ENCODE data around the gene NTN5.

- TF ChIP-seq CTCF (IDR thresholded peaks at IDR 0.05): no peak
- TF ChIP-seq POLR2A (IDR thresholded peaks at IDR 0.05): no peak
Measured at GRCh38 chr19:48660852-48661710, 11.7 kb downstream of the NTN5 start.
